ENCODE results near the gene GLI3.

- TF ChIP-seq CTCF (IDR thresholded peaks at IDR 0.05), result no peak
- TF ChIP-seq AR (CRISPR knock-in tag; IDR thresholded peaks at IDR 0.05), result no peak
- no peak for TF ChIP-seq MAX (CRISPR knock-in tag; IDR thresholded peaks at IDR 0.05)
- TF ChIP-seq ESRRA (CRISPR knock-in tag; IDR thresholded peaks at IDR 0.05; ENCODE audit: borderline replicate concordance), result no peak
- no peak for TF ChIP-seq TEAD4 (CRISPR knock-in tag; IDR thresholded peaks at IDR 0.05)
- no peak for TF ChIP-seq FOXP4 (CRISPR knock-in tag; IDR thresholded peaks at IDR 0.05)
- no peak for TF ChIP-seq NR2C2 (CRISPR knock-in tag; IDR thresholded peaks at IDR 0.05)
These were observed 43.4 kb downstream of the GLI3 start for GRCh38 chr7:42193471-42194129.

All from WTC11 (cell line).